ENCODE results near the gene SPEF2. TPM values are rescaled to one million over a fixed set of nuclear protein-coding genes. Genes with fewer than 3 reads are reported as not detected.
A peak's percentile ranks its signal among the peaks of the same experiment; 100 is the strongest.

SPEF2 gene
- total RNA-seq, 2 experiments from 2014 or later, result 3.2 TPM

GRCh38 chr5:35776757-35777156 lies 159.1 kb downstream of the SPEF2 start:
- peak overlapping the region; percentile 84 for H3K27ac Mint-ChIP-seq
- POLR2A ChIA-PET, result interaction anchor here (1.1 to 11.8 kb wide), 9 partner anchors 45 to 131 kb away, joined by 3 to 384 read pairs (median 10); partner anchors contain the start of gene IL7R

GRCh38 chr5:35777358-35778087 lies 159.9 kb downstream of the SPEF2 start:
- ATAC-seq (ENCODE audit: poor library complexity), result peak; percentile 63
- Mint-ChIP-seq H3K36me3 (ENCODE audit: low read depth) (no peaks in the 10 kb centered on the region), H3K27me3 (no peaks in the 10 kb centered on the region), H3K4me1 (ENCODE audit: low read depth) (peaks cover 74% of the 10 kb centered on the region), H3K9me3 (no peaks in the 10 kb centered on the region), H3K27ac (peak overlapping the region; percentile 84), H3K4me3 (peak overlapping the region; percentile 77)
- CTCF ChIA-PET, result interaction anchor here (0.8 to 8.2 kb wide), 34 partner anchors 8 to 148 kb away, joined by 3 to 79 read pairs (median 4); no protein-coding TSS in a partner anchor
- peak; percentile 50 to 90 (median 68) for DNase-seq
- Histone ChIP-seq H3K27ac (ENCODE audit: low read depth in 1 of 2, low read length in 2 of 2) (peak overlapping the region in 1 of 2 donors; percentile 19), H3K36me3 (ENCODE audit: insufficient read depth, low read length) (no peaks in the 10 kb centered on the region), H3K4me1 (ENCODE audit: insufficient read depth, low read length) (peaks cover 32% of the 10 kb centered on the region), H3K4me3 (ENCODE audit: low read length) (peak overlapping the region; percentile 7), H3K9me3 (ENCODE audit: control insufficient read depth in 1 of 2, insufficient read depth in 1 of 2, low read length in 2 of 2) (no peaks in the 10 kb centered on the region), H3K27me3 (ENCODE audit: control insufficient read depth in 1 of 2, insufficient read depth in 2 of 2, low read length in 2 of 2) (no peaks in the 10 kb centered on the region)
- peak; percentile 87 for TF ChIP-seq CTCF (IDR thresholded peaks at IDR 0.05)
- POLR2A ChIA-PET, result interaction anchor here (1.0 to 11.8 kb wide), 14 partner anchors 8 to 149 kb away, joined by 3 to 384 read pairs (median 8); partner anchors contain the start of gene IL7R
- intact Hi-C loops (cut with DNase I, micrococcal nuclease), result loop anchor here (1.0 to 10.0 kb wide), 8 partner anchors 35 to 683 kb away; no protein-coding TSS in a partner anchor

More at GRCh38 chr5:35776757-35777156, 159.1 kb downstream of the SPEF2 start:
- Histone ChIP-seq H3K27me3 (ENCODE audit: control insufficient read depth in 1 of 2, insufficient read depth in 2 of 2, low read length in 2 of 2) (no peaks in the 10 kb centered on the region), H3K4me3 (ENCODE audit: low read length) (no peak overlapping the region), H3K9me3 (ENCODE audit: control insufficient read depth in 1 of 2, insufficient read depth in 1 of 2, low read length in 2 of 2) (no peaks in the 10 kb centered on the region), H3K36me3 (ENCODE audit: insufficient read depth, low read length) (no peaks in the 10 kb centered on the region), H3K4me1 (ENCODE audit: insufficient read depth, low read length) (peaks cover 29% of the 10 kb centered on the region), H3K27ac (ENCODE audit: low read depth in 1 of 2, low read length in 2 of 2) (no peak overlapping the region)
- Mint-ChIP-seq H3K9me3 (no peaks in the 10 kb centered on the region), H3K4me3 (no peak overlapping the region), H3K4me1 (ENCODE audit: low read depth) (peaks cover 74% of the 10 kb centered on the region), H3K27me3 (no peaks in the 10 kb centered on the region), H3K36me3 (ENCODE audit: low read depth) (no peaks in the 10 kb centered on the region)
- ATAC-seq (ENCODE audit: poor library complexity), result no peak
- DNase-seq, result no peak
- intact Hi-C loops (cut with DNase I, micrococcal nuclease), result loop anchor here (1.0 to 10.0 kb wide), 8 partner anchors 36 to 682 kb away; no protein-coding TSS in a partner anchor
- no peak for TF ChIP-seq CTCF (IDR thresholded peaks at IDR 0.05)
- CTCF ChIA-PET, result interaction anchor here (0.9 to 8.2 kb wide), 20 partner anchors 8 to 149 kb away, joined by 3 to 79 read pairs (median 6); no protein-coding TSS in a partner anchor

- H3K4me1 Mint-ChIP-seq (ENCODE audit: low read depth), result peaks cover 80% of the 10 kb centered on the region
- H3K9me3 Mint-ChIP-seq, result no peaks in the 10 kb centered on the region
- intact Hi-C loops (cut with DNase I, micrococcal nuclease), result loop anchor here (5.0 to 10.0 kb wide), 4 partner anchors 34 to 684 kb away; no protein-coding TSS in a partner anchor
- no peaks in the 10 kb centered on the region for H3K36me3 Mint-ChIP-seq (ENCODE audit: low read depth)
- H3K27ac Mint-ChIP-seq, result peak overlapping the region; percentile 84
- peak overlapping the region in 1 of 2 donors; percentile 19 for H3K27ac ChIP-seq (ENCODE audit: low read depth in 1 of 2, low read length in 2 of 2)
- peaks cover 32% of the 10 kb centered on the region for H3K4me1 ChIP-seq (ENCODE audit: insufficient read depth, low read length)
- H3K4me3 ChIP-seq (ENCODE audit: low read length), result no peak overlapping the region
- H3K27me3 Mint-ChIP-seq, result no peaks in the 10 kb centered on the region
- ChIA-PET POLR2A (interaction anchor here (1.0 to 11.8 kb wide), 17 partner anchors 7 to 147 kb away, joined by 3 to 384 read pairs (median 9); partner anchors contain the start of gene IL7R), CTCF (interaction anchor here (1.1 to 8.2 kb wide), 21 partner anchors 12 to 147 kb away, joined by 3 to 79 read pairs (median 6); no protein-coding TSS in a partner anchor)
- H3K9me3 ChIP-seq (ENCODE audit: control insufficient read depth in 1 of 2, insufficient read depth in 1 of 2, low read length in 2 of 2), result no peaks in the 10 kb centered on the region
- DNase-seq (no peak), ATAC-seq (ENCODE audit: poor library complexity) (no peak)
- H3K4me3 Mint-ChIP-seq, result peak overlapping the region; percentile 77
- no peaks in the 10 kb centered on the region for H3K27me3 ChIP-seq (ENCODE audit: control insufficient read depth in 1 of 2, insufficient read depth in 2 of 2, low read length in 2 of 2)
- no peaks in the 10 kb centered on the region for H3K36me3 ChIP-seq (ENCODE audit: insufficient read depth, low read length)
- no peak for TF ChIP-seq CTCF (IDR thresholded peaks at IDR 0.05)
Observed at GRCh38 chr5:35778259-35778769, 160.7 kb downstream of the SPEF2 start.
